ENCODE data around the gene SOX13. TPM values are rescaled to one million over a fixed set of nuclear protein-coding genes. Genes with fewer than 3 reads are reported as not detected.

The SOX13 gene
- total RNA-seq, 1 donor from 2014 or later: 31.3 TPM

DNA sequence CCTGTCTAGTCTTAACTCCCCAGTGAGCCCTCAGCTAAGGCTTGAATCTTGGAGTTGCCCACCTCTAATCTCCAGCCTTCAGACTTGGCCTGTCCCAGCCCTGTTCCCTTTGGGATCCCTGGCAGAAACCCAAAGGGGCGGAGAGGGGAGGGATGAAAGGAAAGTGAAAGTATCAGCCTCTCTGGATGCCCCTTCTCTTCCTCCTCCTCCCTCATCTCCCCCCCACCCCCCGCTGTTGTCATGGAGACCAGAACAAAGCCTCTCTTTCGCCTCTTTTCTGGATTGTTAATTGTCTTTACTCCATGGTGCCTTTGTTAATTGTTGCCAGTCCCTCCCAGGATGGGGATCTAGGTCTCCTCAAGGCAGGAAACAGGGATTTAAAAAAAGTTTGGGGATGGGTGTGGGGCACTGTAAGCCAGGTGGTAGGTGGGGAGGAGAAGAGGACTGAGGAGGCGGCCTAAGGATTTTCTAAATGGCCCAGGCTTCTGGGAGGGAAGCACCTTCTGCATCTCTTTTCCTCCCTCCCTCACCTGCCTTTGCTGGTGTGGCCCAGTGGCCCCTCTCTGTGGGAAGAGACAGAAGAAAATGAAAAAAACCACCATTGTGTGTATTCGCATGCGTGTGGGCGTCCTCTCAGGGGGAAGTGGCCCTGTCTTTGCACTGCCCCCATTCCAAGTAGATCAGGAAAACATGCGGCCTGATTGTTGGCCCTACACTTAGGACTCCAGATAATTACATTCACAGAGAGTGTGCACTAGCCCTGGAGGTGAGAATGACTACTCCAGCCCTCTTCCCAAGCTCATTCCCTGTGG, 7.5 kb upstream of the SOX13 start:
- peak; percentile 48 for DNase-seq

DNA sequence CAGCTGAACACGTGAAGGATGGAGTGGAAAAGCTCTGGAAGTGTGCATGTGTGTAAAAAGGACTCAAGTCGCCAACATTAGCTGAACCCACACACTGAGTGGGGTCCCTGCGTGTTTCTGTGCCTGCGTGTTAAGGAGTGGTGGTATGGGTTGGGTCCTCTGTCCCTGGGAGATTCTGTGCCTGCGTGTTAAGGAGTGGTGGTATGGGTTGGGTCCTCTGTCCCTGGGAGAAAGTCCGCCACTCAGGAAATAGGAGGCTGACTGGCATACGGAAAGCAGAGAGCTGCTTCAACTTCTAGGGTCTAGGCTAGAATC, 7.0 kb upstream of the SOX13 start:
- no peak for DNase-seq

DNA sequence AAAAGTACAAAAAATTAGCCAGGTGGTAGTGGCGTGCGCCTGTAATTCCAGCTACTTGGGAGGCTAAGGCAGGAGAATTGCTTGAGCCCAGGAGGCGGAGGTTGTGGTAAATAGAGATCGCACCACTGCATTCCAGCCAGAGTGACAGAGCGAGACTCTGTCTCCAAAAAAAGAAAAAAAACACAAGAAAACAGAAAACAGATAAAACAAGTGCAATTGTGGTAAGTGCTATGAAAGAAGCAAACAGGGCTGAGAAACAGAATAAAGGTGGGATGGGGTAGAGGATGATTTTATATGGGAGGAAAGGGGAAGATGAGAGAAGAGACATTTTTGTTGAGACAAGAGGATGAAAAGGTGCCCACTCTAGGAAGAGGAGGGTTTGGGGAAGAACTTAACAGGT, 5.0 kb upstream of the SOX13 start:
- no peak for DNase-seq

DNA sequence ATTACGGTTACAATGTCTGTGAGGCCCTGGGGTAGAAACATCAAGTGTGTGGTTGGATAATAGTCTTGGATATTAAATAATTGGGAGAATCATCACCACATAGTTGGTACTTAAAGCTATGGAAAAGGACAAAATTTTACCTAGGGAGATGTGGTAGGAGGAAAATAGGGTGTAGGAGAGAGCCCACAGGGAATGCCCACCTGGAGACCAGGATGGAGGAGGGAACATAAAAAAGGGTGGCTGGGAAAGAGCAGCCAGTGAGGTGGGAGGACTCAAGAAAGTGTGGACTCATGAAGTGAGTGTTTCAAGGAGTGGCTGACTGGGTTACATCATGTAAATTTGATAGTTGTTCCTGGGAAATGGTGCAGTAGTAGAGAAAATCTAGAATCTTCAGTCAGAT, 3.0 kb upstream of the SOX13 start:
- DNase-seq: no peak

DNA sequence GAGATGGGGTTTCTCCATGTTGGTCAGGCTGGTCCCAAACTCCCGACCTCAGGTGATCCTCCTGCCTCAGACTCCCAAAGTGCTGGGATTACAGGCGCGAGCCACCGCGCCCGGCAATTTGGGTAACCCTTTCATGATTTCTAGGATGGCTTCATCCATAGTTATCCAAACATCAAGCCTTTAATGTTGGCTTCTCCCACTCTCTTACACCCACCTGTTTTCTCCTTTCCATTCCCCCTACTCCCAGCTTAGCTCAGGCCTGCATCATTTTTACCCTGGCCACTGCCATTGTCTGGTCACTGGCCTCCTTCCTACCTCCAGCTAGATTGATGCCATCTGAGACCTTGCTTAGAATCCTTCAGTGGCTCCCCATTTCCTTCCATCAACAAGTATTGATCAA, 2.0 kb upstream of the SOX13 start:
- DNase-seq: no peak

DNA sequence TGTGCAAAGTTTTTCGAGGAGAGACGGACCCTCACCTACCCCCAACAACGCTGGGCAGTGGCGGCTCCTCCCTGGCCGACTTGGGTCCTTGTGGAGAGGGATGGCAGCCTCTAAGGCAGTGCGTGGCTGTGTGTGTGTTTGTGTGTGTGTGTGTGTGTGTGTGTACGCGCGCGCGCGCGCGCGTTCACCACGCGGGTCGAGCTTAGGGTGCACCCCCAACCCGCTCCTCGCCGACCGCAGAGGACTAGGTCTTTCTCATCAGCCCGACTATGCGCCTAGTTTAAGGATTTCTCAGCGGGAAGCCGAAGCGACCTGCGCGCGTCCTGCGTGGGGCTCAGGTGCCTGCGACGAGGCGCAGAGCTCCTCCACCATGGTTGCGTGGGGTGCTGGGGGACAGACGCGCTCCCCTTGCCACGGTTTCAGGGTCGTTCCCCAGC, 940 bp downstream of the SOX13 start:
- no peak for DNase-seq

DNA sequence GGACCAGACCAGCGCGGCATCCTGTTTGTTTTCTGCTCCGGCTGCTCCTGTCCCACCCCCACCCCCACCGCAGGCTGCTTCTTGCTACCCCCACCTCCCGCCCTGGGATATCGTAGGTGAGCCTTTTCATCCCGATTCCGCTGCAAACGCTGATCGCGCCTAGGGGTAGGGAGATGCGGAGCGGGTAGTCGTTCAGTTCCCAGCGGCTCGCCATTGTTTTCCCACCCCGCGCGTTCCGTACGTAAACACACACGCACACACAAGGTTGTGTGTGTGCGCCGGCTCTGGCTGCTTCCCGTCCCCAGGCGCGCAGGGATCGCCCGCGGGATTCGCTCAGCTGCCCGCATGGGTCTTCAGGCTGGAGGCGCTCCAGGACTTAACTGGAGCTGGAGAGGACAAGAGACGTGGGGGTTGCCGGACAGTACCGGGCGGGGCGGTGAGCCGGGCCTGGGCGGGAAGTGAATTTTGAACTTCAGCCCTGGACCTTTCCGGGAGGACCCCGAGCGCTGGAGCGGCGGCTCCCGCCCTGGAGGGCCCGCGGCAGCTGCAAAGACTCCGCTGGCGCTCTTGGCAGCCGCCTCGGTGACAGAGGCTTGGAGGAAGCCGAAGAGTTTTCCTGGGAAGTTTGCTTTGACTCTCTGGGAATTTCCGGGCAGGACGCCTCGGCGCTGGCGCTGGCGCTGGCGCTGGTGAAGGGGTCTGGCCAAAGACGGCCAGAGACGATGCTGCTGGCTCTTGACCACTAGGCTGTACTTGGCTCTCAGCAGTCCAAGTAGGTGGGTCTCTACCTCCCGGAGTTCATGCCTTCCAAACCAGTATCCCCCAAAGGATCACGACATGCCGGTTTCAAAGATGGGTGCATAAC, 1.6 kb downstream of the SOX13 start:
- DNase-seq: peak; percentile 81

DNA sequence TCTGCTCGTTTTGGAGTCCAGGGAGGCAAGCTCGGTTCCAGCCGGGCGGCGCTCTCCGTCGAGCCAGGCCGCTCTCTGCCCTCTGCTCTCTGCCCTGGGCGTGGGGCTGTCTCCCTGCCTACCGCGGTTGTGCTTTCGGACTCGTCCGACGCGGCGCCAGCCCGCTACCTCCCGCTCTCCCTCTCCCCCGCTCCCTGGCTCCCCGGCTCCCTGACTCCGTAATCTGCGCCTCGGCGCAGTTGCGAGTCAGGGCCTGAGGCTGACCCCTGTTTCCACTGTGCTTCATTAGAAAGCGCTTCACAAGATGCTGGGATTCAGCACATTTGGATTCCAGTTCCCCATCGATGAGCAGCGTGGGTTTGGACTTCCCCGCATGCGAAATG, 2.2 kb downstream of the SOX13 start:
- DNase-seq: no peak

DNA sequence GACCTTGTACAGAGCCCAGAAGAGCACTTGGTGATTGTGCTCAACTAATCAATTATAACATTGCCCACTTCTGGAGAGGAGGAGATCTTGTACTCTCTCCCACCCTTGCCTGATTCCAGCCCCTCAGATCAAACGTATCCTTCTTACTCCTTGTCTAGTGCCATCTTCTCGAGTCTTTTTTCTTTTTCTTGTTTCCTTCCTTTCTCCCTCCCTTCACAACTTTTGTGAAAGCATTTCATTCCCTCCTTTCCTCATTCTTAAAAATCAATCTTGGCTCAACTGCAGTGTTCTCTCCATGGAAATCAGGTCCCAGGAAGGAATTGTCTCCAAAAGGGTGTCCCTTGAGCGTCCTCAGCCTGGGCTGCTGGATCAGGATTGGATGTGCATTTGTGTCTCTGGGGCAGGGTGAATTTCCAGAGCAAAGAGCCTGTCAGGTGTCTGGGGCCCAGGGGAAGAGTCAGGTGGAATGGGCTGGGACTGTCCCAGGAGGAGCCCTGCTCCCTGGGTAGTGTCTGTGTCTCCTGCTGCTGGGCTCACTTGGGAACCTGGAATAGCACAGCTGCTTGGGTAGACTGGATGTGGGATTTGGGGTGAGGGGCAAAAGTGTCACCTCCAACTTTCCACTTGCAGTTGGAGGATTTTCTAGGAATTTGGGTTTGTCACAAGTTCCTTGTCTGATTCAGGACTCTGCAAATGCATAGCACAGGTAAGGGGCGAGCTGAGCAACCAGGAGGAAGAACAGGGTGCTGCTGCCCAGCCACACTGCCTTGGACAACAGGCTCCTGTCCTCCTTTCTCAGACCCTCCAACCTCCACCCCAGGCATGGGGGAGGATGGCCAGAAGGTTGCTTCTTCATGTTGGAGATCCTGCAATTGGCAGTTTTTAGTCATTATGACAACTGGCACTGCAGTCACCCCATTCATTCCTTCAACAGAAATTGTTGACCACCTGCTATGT, 3.3 kb downstream of the SOX13 start:
- DNase-seq: no peak

DNA sequence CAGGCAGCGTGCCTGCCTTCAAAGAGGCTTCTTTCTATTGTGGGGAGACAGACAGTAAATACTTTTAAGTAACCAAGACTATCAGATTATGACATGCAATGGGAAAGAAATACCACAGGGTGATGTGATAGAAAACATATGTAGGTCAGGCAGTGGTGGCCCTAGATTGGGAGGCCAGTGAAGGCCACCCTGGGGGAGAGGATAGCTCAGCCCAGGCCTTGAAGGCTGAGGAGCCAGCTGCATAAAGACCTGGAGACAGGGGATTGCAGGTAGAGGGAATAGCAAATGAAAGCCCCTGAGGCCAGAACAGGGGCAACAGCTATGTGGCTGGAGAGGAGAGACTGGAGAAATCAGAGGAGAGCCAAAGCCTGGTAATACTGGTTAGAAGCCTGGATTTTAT, 4.0 kb downstream of the SOX13 start:
- DNase-seq: no peak

DNA sequence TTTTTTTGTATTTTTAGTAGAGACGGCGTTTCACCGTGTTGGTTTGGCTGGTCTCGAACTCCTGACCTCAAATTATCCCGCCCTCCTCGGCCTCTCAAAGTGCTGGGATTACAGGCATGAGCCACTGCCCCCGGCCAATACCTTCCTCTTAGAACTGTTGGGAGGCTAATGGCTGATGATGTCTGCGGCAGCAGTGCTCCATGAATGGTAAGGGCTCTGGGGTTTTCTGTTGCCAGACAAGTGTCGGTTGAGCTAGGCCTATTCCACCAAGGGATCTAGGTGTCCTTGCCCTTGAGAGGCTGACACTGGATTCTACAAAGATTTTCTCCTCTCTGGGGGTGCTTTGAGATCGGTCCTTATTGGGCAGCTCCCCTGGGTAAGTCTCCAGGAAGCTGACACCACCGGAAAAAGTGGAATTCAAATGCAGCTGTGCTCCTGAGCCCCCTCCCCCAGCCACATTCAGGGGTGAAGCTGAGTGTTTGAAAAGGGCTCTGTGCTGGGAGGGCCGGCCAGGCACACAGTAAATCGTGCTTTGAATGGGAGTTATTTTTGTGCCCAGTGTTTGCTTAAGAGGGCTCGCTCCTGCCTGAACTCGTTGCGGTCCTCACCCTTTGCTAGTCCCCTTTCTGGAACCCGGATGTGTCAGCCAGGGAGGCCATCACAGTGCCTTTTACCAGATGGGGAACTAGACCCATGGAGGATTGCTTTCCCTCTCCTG, 5.2 kb downstream of the SOX13 start:
- peak; percentile 76 for DNase-seq

DNA sequence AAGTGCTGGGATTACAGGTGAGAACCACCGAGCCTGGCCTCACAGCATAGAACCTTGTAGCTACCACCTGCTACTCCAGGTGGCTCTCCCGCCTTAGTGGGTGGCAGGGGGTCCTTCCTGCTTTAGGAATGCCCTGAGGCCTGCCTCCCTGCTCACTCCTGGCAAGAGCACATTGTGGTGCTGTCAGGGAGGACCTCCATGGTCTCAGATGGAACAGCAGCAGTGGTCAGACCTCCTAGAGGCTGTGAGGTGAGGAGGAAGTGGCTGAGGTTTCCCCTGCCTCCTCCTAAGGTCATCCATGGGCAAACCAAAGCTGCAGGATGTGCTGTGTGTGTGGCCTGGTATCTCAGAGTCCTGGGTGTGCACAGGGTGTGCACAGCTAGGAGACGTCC, 6.7 kb downstream of the SOX13 start:
- DNase-seq: no peak

DNA sequence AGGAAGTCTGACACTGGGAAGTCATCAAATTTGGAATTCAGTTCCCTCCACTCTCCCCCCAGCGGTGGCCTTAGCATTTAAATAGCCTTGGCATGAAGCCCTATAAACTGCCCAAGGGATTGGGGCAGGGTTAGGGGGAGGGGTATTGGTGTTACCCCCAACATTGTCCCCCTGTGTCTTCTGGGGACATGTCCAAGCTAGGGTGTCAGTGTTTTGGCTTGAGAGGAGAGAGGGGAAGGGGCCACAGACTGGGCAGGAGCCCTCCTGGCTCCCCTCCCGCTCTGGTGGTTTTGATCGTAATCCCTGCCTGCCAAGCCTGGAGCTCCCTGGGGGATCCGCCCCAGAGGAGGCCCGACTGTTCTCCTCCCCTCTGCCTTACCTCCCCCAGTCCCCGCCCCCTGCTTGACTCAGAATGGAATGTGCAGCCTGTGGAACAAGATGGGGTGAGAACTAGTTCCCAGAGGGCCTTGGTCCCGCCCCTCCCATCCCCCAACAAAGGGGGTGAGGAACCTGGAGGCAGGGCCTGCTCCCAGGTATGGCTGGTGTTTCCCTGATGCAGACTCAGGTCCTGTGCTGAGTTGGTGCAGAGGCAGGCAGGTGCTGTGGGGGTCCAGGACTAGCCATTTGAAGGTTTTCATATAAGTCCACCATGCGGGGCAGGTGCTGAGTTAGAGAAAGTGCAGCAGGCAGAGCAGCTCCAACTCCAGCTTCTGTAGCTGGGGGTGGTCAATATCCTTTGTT, 7.4 kb downstream of the SOX13 start:
- DNase-seq: peak; percentile 77

DNA sequence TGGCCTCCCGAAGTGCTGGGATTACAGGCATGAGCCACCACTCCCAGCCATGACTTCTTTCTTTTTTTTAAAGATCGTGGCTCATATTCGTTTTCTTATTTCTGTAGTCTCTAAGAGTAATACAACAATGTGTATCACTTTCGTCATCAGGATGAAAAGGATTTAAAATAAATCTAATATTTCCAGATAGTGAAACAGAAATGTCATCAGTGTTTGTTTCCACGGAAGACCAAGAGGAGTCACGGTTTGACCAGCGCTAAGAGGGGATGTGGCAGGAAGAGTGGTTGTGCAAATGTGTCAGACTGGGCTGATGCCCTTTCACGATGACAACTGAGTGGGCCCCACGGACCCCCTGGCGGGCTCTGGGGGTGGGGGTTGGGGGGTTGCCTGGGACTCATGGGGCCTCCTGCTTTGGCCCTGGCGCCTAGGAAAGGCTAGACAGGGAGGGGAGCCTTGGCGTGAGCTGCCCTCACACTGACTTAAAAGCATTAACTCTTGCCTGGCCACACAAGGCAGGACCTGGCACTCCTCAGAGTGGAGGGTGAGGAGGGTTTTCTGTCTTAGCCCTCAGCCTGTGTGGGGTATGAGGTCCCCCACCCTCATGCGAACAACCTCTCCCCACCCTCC, 8.4 kb downstream of the SOX13 start:
- no peak for DNase-seq

DNA sequence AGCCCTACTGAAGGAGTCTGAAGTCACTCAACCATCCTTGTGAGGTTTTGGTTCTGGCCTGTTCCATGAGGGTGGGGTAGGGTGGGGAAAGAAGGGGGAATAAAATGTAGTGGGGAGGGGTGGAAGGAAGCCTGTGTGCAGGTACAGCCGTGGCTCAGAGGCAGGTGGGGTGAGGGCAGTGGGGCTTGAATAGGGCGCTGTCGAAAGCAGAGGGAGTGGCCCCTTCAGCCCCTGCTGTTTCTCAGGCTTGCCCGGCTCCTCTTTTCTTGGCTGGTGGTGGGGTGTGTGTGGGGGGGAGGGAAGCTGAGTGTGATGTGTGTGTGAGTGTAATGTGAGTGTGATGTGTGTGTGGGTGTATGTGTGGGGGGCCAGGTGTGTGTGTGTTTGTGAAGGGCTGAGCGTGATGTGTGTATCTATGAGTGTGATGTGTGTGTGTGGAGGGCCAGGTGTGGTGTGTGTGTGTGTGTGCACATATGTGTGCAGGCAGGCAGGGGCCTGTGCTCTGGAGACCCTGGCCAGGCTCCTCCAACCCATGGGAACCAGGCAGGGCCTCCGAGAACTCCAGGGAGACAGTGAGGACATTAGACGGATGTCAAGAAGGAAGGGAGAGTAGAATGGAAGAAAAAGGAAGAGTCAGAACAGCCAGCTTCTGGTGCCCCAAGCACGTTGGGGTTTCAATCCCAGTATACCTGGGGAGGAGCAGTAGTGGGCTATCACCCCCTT, 9.0 kb downstream of the SOX13 start:
- DNase-seq: no peak

DNA sequence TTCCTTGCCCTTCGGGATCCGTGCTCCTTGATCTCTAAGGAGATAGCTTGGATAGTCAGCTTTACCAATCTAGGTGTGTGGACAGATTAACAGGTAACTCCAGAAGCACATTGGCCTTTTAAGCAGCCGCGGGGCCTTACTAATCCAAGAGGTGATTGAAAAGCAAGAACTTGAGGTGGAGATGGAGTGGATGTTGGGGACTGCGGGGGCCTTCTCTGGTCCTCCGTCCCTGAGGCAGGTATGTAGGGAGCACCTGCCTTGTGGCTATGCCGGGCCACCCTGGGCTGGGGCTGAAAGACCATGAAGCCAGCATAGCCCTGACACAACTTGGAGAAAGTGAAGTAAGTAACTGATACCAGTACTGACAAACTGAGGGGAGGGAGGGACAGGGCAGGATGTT, 10.6 kb downstream of the SOX13 start:
- DNase-seq: no peak

DNA sequence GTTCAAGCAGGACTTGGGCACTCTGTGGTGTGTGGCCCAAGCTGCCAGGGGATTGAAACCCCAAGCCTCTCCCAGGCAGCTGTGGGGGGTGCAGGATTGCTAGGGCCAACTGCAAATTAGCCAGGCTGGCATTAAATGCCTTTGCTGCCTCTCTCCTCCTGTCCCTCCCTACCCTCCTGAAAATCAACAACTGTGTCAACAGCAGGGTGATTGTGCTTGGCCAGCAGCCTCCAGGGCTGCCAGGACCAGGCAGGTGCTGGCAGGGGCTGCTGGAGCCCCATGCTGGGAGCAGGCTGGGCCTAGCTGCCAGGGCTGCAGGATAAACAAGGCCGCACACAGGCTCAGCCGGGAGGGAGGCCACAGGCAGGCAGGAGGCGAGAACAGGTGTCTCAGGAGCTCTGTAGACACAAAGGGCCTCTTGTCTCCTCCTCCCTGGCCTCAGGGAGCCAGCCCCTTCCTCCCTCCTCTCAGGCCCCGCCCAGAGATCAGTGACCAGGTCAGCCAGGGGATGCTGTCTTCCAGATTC, 11.4 kb downstream of the SOX13 start:
- DNase-seq: peak; percentile 87

DNA sequence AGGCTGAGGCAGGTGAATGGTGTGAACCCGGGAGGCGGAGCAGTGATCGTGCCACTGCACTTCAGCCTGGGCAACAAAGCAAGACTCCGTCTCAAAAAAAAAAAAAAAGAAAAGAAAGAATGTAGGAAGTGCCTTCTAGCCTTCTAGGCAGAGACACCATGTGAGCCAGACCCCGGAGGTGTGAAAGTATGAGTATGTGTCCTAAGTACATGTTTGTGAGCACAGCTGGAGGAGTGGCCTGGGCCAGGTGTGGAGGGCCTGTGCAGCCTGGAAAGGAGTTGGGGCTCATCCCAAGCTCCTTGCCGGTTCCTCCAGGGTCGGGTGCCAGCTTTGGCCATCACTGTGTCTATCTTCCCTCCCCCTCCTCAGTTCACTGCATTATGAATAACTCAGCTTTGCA, 13.0 kb downstream of the SOX13 start:
- no peak for DNase-seq

DNA sequence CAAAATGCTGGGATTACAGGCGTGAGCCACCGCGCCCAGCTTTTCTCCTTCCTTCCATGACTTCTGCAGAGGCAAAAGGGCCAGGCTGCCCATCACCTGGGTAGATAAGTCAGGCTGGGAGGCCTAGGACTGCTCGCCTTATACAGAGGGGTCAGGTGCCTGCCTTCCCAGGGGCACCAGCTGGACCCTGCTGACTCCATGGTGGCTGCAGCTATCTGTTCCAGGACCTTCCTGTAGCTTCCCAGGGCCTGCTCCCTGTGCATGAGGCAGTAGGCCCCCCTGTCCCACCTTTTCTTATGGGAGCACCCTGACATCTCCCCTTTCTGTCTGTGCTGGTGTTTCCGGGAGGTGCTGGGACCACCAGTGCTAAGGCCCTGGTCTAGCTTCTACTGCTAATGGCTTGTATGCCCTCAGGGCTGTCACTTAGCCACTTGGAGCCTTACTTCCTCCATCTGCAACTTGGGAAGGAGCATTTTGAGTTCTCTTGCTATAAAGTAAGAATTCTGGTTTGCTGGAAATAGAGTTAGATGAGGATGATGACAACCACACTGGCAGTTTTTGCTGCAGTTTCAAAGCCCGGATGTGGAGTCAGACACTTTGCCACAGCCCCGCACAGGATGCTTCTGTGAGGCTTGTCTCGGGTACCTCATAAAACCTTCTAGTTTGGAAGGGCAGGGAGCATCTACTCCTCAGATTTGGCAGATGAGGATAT, 14.4 kb downstream of the SOX13 start:
- no peak for DNase-seq
